Measurements from ENCODE around the gene TJP3.

TJP3 gene

GRCh38 chr19:3684817-3685410 is 23.3 kb upstream of the TJP3 start:
- no peak for DNase-seq (ENCODE audit: low read depth)
- H3K4me3 ChIP-seq (ENCODE audit: control insufficient read depth, low read depth, low read length) = no peak overlapping the region
- no peak for TF ChIP-seq CTCF (conservative IDR thresholded peaks at IDR 0.05; ENCODE audit: control insufficient read depth, insufficient read depth, low read depth, low read length)

- TF ChIP-seq CTCF (conservative IDR thresholded peaks at IDR 0.05; ENCODE audit: control insufficient read depth, insufficient read depth, low read depth, low read length) = no peak
- no peak for DNase-seq (ENCODE audit: low read depth)
- no peak overlapping the region for H3K4me3 ChIP-seq (ENCODE audit: control insufficient read depth, low read depth, low read length)
Measured at GRCh38 chr19:3687393-3687773, 20.8 kb upstream of the TJP3 start.

DNA sequence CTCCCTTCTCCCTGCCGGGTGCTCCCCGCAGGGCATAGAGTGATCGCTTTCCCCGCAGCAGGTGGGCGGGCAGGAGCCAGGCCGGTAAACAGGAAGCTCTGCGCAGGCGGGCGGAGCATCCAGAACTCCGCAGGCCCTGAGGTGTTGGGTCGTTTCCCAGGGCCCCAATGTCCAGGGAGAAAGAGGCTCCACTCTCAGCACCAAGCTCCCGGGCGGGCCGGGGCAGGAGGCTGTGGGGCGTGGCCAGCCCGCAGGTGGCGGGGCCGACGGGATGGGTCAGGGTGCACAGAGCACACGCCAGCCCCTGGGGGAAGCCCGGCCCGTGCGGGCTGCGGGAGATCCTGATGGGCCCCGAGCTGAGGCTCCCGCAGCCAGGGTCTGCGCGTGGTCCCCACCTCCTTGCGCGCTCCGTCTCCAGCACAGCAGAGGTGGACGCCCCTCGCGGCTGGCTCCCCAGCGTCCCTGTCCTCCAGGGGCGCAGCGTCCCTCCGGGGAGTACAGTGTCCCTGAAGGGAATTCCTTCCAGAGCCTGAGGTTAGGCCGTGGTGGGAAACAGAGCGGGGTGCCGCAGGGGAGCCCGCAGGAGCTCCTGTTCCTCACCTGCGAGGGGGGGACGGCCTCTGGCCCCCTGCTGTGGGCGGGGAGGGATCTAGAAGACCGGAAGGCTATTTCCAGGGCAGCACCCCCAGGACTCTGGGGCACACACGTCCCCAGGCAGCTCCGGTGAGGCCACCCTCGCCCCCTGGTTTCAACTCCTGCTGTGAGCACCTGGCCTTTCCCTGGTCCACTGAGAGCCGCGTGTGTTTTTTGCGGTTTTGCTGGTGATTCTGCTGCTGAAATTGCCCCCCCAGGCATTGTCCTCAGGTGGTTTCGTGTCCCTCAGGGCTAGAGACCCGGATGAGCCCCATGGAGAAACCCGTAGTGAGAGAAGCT is 20.1 kb upstream of the TJP3 start:
- DNase-seq (ENCODE audit: low read depth) = no peak
- TF ChIP-seq CTCF (conservative IDR thresholded peaks at IDR 0.05; ENCODE audit: control insufficient read depth, insufficient read depth, low read depth, low read length) = no peak
- no peak overlapping the region for H3K4me3 ChIP-seq (ENCODE audit: control insufficient read depth, low read depth, low read length)

- no peak for DNase-seq (ENCODE audit: low read depth)
- no peak overlapping the region for H3K4me3 ChIP-seq (ENCODE audit: control insufficient read depth, low read depth, low read length)
- no peak for TF ChIP-seq CTCF (conservative IDR thresholded peaks at IDR 0.05; ENCODE audit: control insufficient read depth, insufficient read depth, low read depth, low read length)
Measured at GRCh38 chr19:3690551-3691371, 17.4 kb upstream of the TJP3 start.

DNA sequence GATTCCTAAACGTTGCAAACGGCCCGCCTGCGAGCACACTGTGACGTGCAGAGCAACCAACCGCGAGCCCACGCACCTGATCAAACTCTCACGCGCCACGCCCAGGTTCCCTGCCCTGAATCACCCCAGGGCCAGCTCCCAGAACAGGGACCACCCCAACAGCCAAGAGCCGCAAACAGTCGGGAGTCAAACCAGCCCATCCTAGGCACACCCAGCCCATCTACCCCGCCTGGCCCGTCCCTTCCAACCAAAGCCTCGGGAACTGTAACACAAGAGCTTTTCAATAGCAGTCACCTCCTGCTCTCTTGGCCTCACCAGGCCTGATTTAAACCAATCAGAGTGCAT is 16.8 kb upstream of the TJP3 start:
- no peak for TF ChIP-seq CTCF (conservative IDR thresholded peaks at IDR 0.05; ENCODE audit: control insufficient read depth, insufficient read depth, low read depth, low read length)
- no peak overlapping the region for H3K4me3 ChIP-seq (ENCODE audit: control insufficient read depth, low read depth, low read length)
- no peak for DNase-seq (ENCODE audit: low read depth)

DNA sequence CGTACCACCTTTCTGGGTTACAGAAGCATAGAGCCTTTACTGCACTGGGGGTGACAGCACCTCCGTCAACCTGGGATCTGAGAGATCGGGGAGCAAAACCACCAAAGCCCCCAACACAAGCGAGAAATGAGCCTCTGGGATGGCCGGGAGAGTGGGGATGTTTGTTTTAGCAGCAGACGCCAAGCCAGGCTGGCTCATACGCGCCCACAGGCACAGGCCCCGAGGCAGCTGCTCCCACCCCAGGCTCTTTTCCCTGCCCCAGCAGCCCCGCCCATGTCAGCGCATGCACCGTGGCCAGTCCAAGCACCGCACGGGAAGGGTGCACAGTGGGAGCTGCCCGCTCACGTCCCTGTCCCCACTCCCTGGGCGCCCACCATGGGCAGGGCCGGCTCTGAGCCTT is 16.5 kb upstream of the TJP3 start:
- H3K4me3 ChIP-seq (ENCODE audit: control insufficient read depth, low read depth, low read length) = no peak overlapping the region
- TF ChIP-seq CTCF (conservative IDR thresholded peaks at IDR 0.05; ENCODE audit: control insufficient read depth, insufficient read depth, low read depth, low read length) = no peak
- no peak for DNase-seq (ENCODE audit: low read depth)
